MCF 10A (cell line): ENCODE results near the gene TDP1. TPM values are rescaled to one million over a fixed set of nuclear protein-coding genes. Genes with fewer than 3 reads are reported as not detected.

Experiments
- BruUV-seq: library from RNA; stranded (reverse); fragments of 400-500 nt; replicated peaks from 2 replicates; lab custom pipeline; 2021; lab: Mats Ljungman, UMichigan
- CTCF ChIA-PET: fragments of 300-600 bp; sonication (Branson Sonifier 250); formaldehyde crosslinking; extraction: SDS; loops from one replicate; lab custom pipeline; 2021; ENCODE audit warnings: antibody characterized with exemption, inconsistent platforms; lab: Yijun Ruan, JAX
- POLR2A ChIA-PET: fragments of 300-600, 350-650 bp; sonication (Branson Sonifier 250); formaldehyde crosslinking; extraction: SDS; loops from one replicate; lab custom pipeline; 2020; ENCODE audit warnings: antibody characterized with exemption, inconsistent platforms; lab: Yijun Ruan, JAX
- DNase-seq: peaks from one replicate; pipeline ENCODE4 v3.0.0-alpha.2; 2018; ENCODE audit not compliant: unreplicated experiment
- H3K27ac Mint-ChIP-seq: one replicate; pipeline ENCODE4 v1.8.0; 2022; ENCODE audit warnings: mild to moderate bottlenecking, low read depth, mixed read lengths; ENCODE audit not compliant: unreplicated experiment
- H3K27me3 Mint-ChIP-seq: one replicate; pipeline ENCODE4 v1.8.0; 2022; ENCODE audit warnings: mixed read lengths; ENCODE audit not compliant: insufficient read depth, unreplicated experiment
- H3K36me3 Mint-ChIP-seq: one replicate; pipeline ENCODE4 v1.8.0; 2022; ENCODE audit warnings: mild to moderate bottlenecking, moderate library complexity, mixed read lengths; ENCODE audit not compliant: insufficient read depth, unreplicated experiment
- H3K4me1 Mint-ChIP-seq: one replicate; pipeline ENCODE4 v1.8.0; 2022; ENCODE audit warnings: mixed read lengths; ENCODE audit not compliant: insufficient read depth, unreplicated experiment
- H3K4me3 Mint-ChIP-seq: one replicate; pipeline ENCODE4 v1.8.0; 2022; ENCODE audit warnings: mild to moderate bottlenecking, moderate library complexity, mixed read lengths; ENCODE audit not compliant: unreplicated experiment
- H3K9me3 Mint-ChIP-seq: one replicate; pipeline ENCODE4 v1.8.0; 2022; ENCODE audit warnings: mixed read lengths; ENCODE audit not compliant: unreplicated experiment
- CTCF ChIP-seq: fragments of 200-600 bp; IDR thresholded peaks from one replicate; pipeline ENCODE4 v1.8.0; 2022; ENCODE audit warnings: antibody characterized with exemption, mild to moderate bottlenecking; ENCODE audit not compliant: unreplicated experiment
- intact Hi-C: fragments of 100-400 bp; cut with micrococcal nuclease; formaldehyde crosslinking; loops from 2 replicates; pipeline ENCODE4 v1.14.1; 2022
- total RNA-seq: library from RNA; stranded (reverse); gene quantifications from 2 replicates; pipeline ENCODE4 v1.2.3, GENCODE V29; 2022

TDP1 gene
- total RNA-seq, 1 experiment from 2014 or later, result 16.3 TPM

- Mint-ChIP-seq H3K9me3 (no peaks in the 10 kb centered on the region), H3K27me3 (no peaks in the 10 kb centered on the region), H3K27ac (no peak overlapping the region), H3K36me3 (peaks cover 49% of the 10 kb centered on the region), H3K4me1 (no peaks in the 10 kb centered on the region), H3K4me3 (no peak overlapping the region)
- DNase-seq, result no peak
- no peak for TF ChIP-seq CTCF
- intact Hi-C loops, result no loop called here
- ChIA-PET CTCF (interaction anchor here (2.0 to 8.3 kb wide), 2 partner anchors 11 to 15 kb away, joined by 4 to 75 read pairs; no protein-coding TSS in a partner anchor), POLR2A (no interaction called here)
- no TSS peak for BruUV-seq
These were observed 31.4 kb downstream of the TDP1 start for GRCh38 chr14:89987161-89987475.

GRCh38 chr14:89988787-89989186 lies 33.1 kb downstream of the TDP1 start:
- no TSS peak for BruUV-seq
- H3K4me1 Mint-ChIP-seq, result no peaks in the 10 kb centered on the region
- POLR2A ChIA-PET, result interaction anchor here (0.6 kb wide), 1 partner anchor 1195 kb away, joined by 3 read pairs; no protein-coding TSS in a partner anchor
- no peaks in the 10 kb centered on the region for H3K27me3 Mint-ChIP-seq
- H3K4me3 Mint-ChIP-seq, result no peak overlapping the region
- H3K36me3 Mint-ChIP-seq, result peaks cover 42% of the 10 kb centered on the region
- no peak for TF ChIP-seq CTCF
- no peak for DNase-seq
- H3K27ac Mint-ChIP-seq, result no peak overlapping the region
- intact Hi-C loops, result no loop called here
- H3K9me3 Mint-ChIP-seq, result no peaks in the 10 kb centered on the region
- CTCF ChIA-PET, result interaction anchor here (8.3 kb wide), 1 partner anchor 16 kb away, joined by 75 read pairs; no protein-coding TSS in a partner anchor

- Mint-ChIP-seq H3K4me3 (no peak overlapping the region), H3K9me3 (no peaks in the 10 kb centered on the region), H3K27ac (no peak overlapping the region), H3K36me3 (peaks cover 56% of the 10 kb centered on the region), H3K27me3 (no peaks in the 10 kb centered on the region), H3K4me1 (no peaks in the 10 kb centered on the region)
- CTCF ChIA-PET, result interaction anchor here (1.1 kb wide), 1 partner anchor 245 kb away, joined by 8 read pairs; no protein-coding TSS in a partner anchor
- no peak for TF ChIP-seq CTCF
- intact Hi-C loops, result no loop called here
- POLR2A ChIA-PET, result no interaction called here
- no peak for DNase-seq
- BruUV-seq, result no TSS peak
These were observed 34.5 kb downstream of the TDP1 start for GRCh38 chr14:89990218-89990617.

- POLR2A ChIA-PET, result no interaction called here
- intact Hi-C loops, result no loop called here
- no peak overlapping the region for H3K4me3 Mint-ChIP-seq
- TF ChIP-seq CTCF, result no peak
- CTCF ChIA-PET, result interaction anchor here (0.6 to 2.9 kb wide), 2 partner anchors 18 to 215 kb away, joined by 3 to 19 read pairs; no protein-coding TSS in a partner anchor
- no TSS peak for BruUV-seq
- no peaks in the 10 kb centered on the region for H3K4me1 Mint-ChIP-seq
- H3K27ac Mint-ChIP-seq, result no peak overlapping the region
- peaks cover 57% of the 10 kb centered on the region for H3K36me3 Mint-ChIP-seq
- H3K9me3 Mint-ChIP-seq, result no peaks in the 10 kb centered on the region
- DNase-seq, result no peak
- H3K27me3 Mint-ChIP-seq, result no peaks in the 10 kb centered on the region
These were observed 35.0 kb downstream of the TDP1 start for GRCh38 chr14:89990623-89991275.
